Heart left ventricle (tissue), 16 donors: ENCODE results near the gene SLC22A15. TPM values are rescaled to one million over a fixed set of nuclear protein-coding genes. Genes with fewer than 3 reads are reported as not detected.

ENCODE experiments used
- ATAC-seq, 4 donors: fragments of 200-7000 bp; cut with Tn5 transposase; one replicate each; pipeline ENCODE4 v1.9.1; 2020 to 2022; ENCODE audit warnings: moderate library complexity in 4 of 4, mild to moderate bottlenecking in 3 of 4, moderate number of reproducible peaks in 1 of 4
- DNase-seq, 5 donors: peaks; one replicate each; pipeline ENCODE4 v3.0.0-alpha.2; 2020
- H3K27ac ChIP-seq, 12 donors: fragments of 200-600 bp; sonication (generic) in 4 of 12; one replicate each; pipeline versions ENCODE4 v1.5.0 to v1.8.0; 2016 to 2022; ENCODE audit warnings: mild to moderate bottlenecking in 2 of 12
- H3K27me3 ChIP-seq, 9 donors: fragments of 200-600 bp; sonication (generic) in 2 of 9; one replicate each; pipeline versions ENCODE4 v1.5.1 to v1.8.0; 2016 to 2022; ENCODE audit warnings: mild to moderate bottlenecking in 3 of 9
- H3K36me3 ChIP-seq, 9 donors: fragments of 200-600 bp; sonication (generic) in 2 of 9; one replicate each; pipeline versions ENCODE4 v1.5.0 to v1.8.0; 2018 to 2022; ENCODE audit warnings: mild to moderate bottlenecking in 2 of 9
- H3K4me1 ChIP-seq, 12 donors: fragments of 200-600 bp; sonication (generic) in 4 of 12; one replicate each; pipeline versions ENCODE4 v1.5.0 to v1.8.0; 2016 to 2022; ENCODE audit warnings: mild to moderate bottlenecking in 3 of 12
- H3K4me3 ChIP-seq, 12 donors: fragments of 200-600 bp; sonication (generic) in 4 of 12; one replicate each; pipeline versions ENCODE4 v1.5.0 to v1.8.0; 2017 to 2022; ENCODE audit warnings: mild to moderate bottlenecking in 9 of 12, moderate library complexity in 4 of 12
- H3K9me3 ChIP-seq, 12 donors: fragments of 200-600 bp; sonication (generic) in 4 of 12; one replicate each; pipeline versions ENCODE4 v1.5.0 to v1.8.0; 2016 to 2022; ENCODE audit warnings: mild to moderate bottlenecking in 1 of 12
- CTCF ChIP-seq, 12 donors: fragments of 200-600 bp; sonication (generic) in 4 of 12; IDR thresholded peaks; one replicate each; pipeline versions ENCODE4 v1.5.0 to v1.8.0; 2018 to 2022; ENCODE audit warnings: antibody characterized with exemption in 12 of 12, mild to moderate bottlenecking in 5 of 12
- POLR2A ChIP-seq, 2 donors: fragments of 450-650 bp; IDR thresholded peaks; one replicate each; pipeline ENCODE4 v1.6.1; 2017; ENCODE audit warnings: antibody characterized with exemption in 2 of 2, mild to moderate bottlenecking in 2 of 2, moderate library complexity in 2 of 2
- WGBS, 4 donors: extraction: QIAGEN DNeasy Blood & Tissue Kit in 2 of 4; methylation state at CpG; one replicate each; pipeline versions ENCODE4 v1.1.5 to v1.1.7; 2013 to 2018; 5-methylcytosine and 5-hydroxymethylcytosine counted together
- intact Hi-C, 10 donors: fragments of 100-400 bp; cut with DNase I; formaldehyde crosslinking; loops; one replicate each; pipeline versions ENCODE4 v1.11.1 to v1.14.2; 2022
- polyA plus RNA-seq, 2 donors: library from polyadenylated mRNA; stranded (reverse); fragments of 200-250 nt; gene quantifications; one replicate each; pipeline ENCODE4 v1.2.3, GENCODE V29; 2013
- total RNA-seq, 9 donors: library from RNA; depleted of rRNA in 2 of 9; stranded (reverse); fragments of >200 nt in 2 of 9; fragmentation: NEBNext Ultra II Directional in 3 of 9; extraction: Animal tissue kit (Norgen Biotek cat#: 25700) in 3 of 9; gene quantifications; one replicate each; pipeline versions ENCODE4 v1.1.0 to v1.2.4, GENCODE V29; 2016 to 2023
- donor health status: ischemic (EF 13 %, LVEDD 7.1; RV severe dilation, severe dysfunction).
- donor health status: healthy with polysubstance abuse.
- donor health status: DM: no; HTN: yes; CAD: no.
- donor health status: DM: no; HTN: no; CAD: no.
- donor health status: ischemic (EF 25% LVEDD 6.9; RV normal size, moderate dysfunction).
- donor health status: ischemic (EF 25% LVEDD 5.7; RV mildly dilated, moderate dysfunction).
- donor health status: healthy.
- donor health status: DM: yes; HTN: yes; CAD: no.
- donor health status: ischemic (EF 35%, LVEDD 5.7; RV mildly dilated, moderate dysfunction).
- donor health status: nonischemic (EF 11% LVEDD 7.7; RV severe dilation, severe dysfunction).
- donor health status: DM: yes; HTN: yes; CAD: no.
- donor health status: PGD.
- donor health status: ischemic (EF 29% LVEDD 5.4; RV normal size, mild dysfunction).
- donor health status: nonischemic (EF 23%, LVEDD 6.1; RV moderate dilation, normal function).

Gene SLC22A15
- total and polyA plus RNA-seq, 11 donors = 2.7 to 9.4 (median 7.9) TPM

GRCh38 chr1:116075990-116076389 lies 99.7 kb downstream of the SLC22A15 start:
- H3K27ac ChIP-seq = no peak overlapping the region
- no peaks in the 10 kb centered on the region for H3K9me3 ChIP-seq
- 73 to 81% (median 77%) methylated on average over 4 of the region's 4 CpGs for WGBS, 4 donors
- ATAC-seq = no peak
- H3K4me3 ChIP-seq = no peak overlapping the region
- intact Hi-C loops = no loop called here
- peaks cover 0 to 25% (median 0%) of the 10 kb centered on the region in 9 donors for H3K36me3 ChIP-seq
- no peaks in the 10 kb centered on the region for H3K27me3 ChIP-seq
- DNase-seq = no peak
- no peaks in the 10 kb centered on the region for H3K4me1 ChIP-seq
- TF ChIP-seq CTCF (IDR thresholded peaks at IDR 0.05) (no peak), POLR2A (IDR thresholded peaks at IDR 0.05) (no peak)

- intact Hi-C loops = no loop called here
- Histone ChIP-seq H3K4me1 (no peaks in the 10 kb centered on the region), H3K36me3 (peaks cover 0 to 19% (median 0%) of the 10 kb centered on the region in 9 donors), H3K4me3 (no peak overlapping the region), H3K27ac (no peak overlapping the region), H3K9me3 (no peaks in the 10 kb centered on the region), H3K27me3 (no peaks in the 10 kb centered on the region)
- 87 to 96% (median 89%) methylated on average over 3 of the region's 3 CpGs for WGBS, 4 donors
- DNase-seq = no peak
- TF ChIP-seq CTCF (IDR thresholded peaks at IDR 0.05) = no peak
- no peak for TF ChIP-seq POLR2A (IDR thresholded peaks at IDR 0.05)
- no peak for ATAC-seq
Measured at GRCh38 chr1:116076831-116077230, 100.5 kb downstream of the SLC22A15 start.

GRCh38 chr1:116078699-116079223 lies 102.4 kb downstream of the SLC22A15 start:
- DNase-seq = no peak
- TF ChIP-seq POLR2A (IDR thresholded peaks at IDR 0.05) (no peak), CTCF (IDR thresholded peaks at IDR 0.05) (no peak)
- no peak for ATAC-seq
- Histone ChIP-seq H3K27ac (no peak overlapping the region), H3K4me3 (no peak overlapping the region), H3K9me3 (no peaks in the 10 kb centered on the region), H3K27me3 (no peaks in the 10 kb centered on the region), H3K36me3 (peaks cover 0 to 7% (median 0%) of the 10 kb centered on the region in 9 donors), H3K4me1 (no peaks in the 10 kb centered on the region)
- WGBS, 4 donors = 65 to 75% (median 69%) methylated on average over 6 of the region's 6 CpGs
- intact Hi-C loops = no loop called here

- H3K9me3 ChIP-seq = peaks cover 0 to 30% (median 13%) of the 10 kb centered on the region in 12 donors
- intact Hi-C loops = no loop called here
- DNase-seq (no peak), ATAC-seq (no peak)
- no peaks in the 10 kb centered on the region for H3K27me3 ChIP-seq
- no peak overlapping the region for H3K4me3 ChIP-seq
- H3K4me1 ChIP-seq = no peaks in the 10 kb centered on the region
- TF ChIP-seq CTCF (IDR thresholded peaks at IDR 0.05) (no peak), POLR2A (IDR thresholded peaks at IDR 0.05) (no peak)
- no peak overlapping the region for H3K27ac ChIP-seq
- peaks cover 0 to 7% (median 0%) of the 10 kb centered on the region in 9 donors for H3K36me3 ChIP-seq
Measured at GRCh38 chr1:116087628-116088027, 111.3 kb downstream of the SLC22A15 start.
